Stomach (tissue), 4 donors: ENCODE data around the gene ZNF438.

Source experiments
- EP300 ChIP-seq: sonication (generic); formaldehyde crosslinking; IDR thresholded peaks from one replicate; pipeline ENCODE4 v1.6.1; 2017; ENCODE audit warnings: antibody characterized with exemption
- POLR2A ChIP-seq, 4 donors: fragments of 450-650 bp; IDR thresholded peaks; one replicate each; pipeline ENCODE4 v1.6.1; 2016; ENCODE audit warnings: antibody characterized with exemption in 4 of 4, control low read depth in 2 of 4, mild to moderate bottlenecking in 1 of 4, moderate library complexity in 1 of 4
- POLR2AphosphoS5 ChIP-seq, 3 donors: sonication (generic); formaldehyde crosslinking; IDR thresholded peaks; one replicate each; pipeline ENCODE4 v1.6.1; 2016; ENCODE audit warnings: antibody characterized with exemption in 3 of 3
- TF ChIP-seq, protein P1 (sequence below), 7 experiments: fragments of 450-650 bp in 4 of 7; fragments of 200-600 bp in 3 of 7; sonication (generic) in 3 of 7; IDR thresholded peaks; one replicate each; pipeline ENCODE4 v1.5.1; 2016 to 2019; ENCODE audit warnings: antibody characterized with exemption in 7 of 7, control low read depth in 2 of 7, mild to moderate bottlenecking in 1 of 7

DNA sequence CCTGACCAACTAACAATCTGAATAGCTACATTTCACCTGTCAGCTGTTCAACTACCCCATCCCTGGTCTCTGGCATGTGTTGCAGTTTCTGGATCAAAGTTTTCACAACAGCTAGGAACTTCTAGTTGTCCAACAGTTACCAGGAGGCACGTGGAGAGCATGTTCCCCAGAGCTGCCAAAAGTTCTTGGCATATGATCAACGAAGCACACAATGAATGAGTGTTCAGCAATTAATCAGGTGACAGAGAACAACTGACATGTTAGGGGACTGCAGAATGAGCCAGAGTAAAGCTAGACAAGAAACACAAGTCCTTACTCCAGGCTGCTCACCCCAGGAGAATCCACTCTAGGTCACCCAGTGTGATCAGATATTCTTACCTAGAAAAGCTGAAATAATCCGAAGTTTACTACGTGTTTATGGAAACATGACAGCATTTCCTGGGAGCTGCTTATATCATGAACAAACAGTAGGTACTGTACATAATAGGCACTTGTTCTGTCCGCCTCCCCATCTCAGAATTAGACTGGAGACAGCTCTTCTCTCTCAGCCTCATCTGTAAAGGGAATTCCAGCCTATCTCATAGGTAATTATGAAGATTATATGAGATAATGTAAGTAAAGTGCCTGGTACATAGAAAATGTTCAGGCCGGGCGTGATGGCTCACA, 50.6 kb downstream of the ZNF438 start:
- TF ChIP-seq, protein P1, sequence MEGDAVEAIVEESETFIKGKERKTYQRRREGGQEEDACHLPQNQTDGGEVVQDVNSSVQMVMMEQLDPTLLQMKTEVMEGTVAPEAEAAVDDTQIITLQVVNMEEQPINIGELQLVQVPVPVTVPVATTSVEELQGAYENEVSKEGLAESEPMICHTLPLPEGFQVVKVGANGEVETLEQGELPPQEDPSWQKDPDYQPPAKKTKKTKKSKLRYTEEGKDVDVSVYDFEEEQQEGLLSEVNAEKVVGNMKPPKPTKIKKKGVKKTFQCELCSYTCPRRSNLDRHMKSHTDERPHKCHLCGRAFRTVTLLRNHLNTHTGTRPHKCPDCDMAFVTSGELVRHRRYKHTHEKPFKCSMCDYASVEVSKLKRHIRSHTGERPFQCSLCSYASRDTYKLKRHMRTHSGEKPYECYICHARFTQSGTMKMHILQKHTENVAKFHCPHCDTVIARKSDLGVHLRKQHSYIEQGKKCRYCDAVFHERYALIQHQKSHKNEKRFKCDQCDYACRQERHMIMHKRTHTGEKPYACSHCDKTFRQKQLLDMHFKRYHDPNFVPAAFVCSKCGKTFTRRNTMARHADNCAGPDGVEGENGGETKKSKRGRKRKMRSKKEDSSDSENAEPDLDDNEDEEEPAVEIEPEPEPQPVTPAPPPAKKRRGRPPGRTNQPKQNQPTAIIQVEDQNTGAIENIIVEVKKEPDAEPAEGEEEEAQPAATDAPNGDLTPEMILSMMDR (IDR thresholded peaks at IDR 0.05): no peak
- no peak for TF ChIP-seq POLR2A (IDR thresholded peaks at IDR 0.05)
- no peak for TF ChIP-seq EP300
- TF ChIP-seq POLR2AphosphoS5 (IDR thresholded peaks at IDR 0.05): peak; percentile 15 to 90 (median 46)
